Neuronal stem cell (in vitro differentiated cells): ENCODE results near the gene ENOSF1.
"Not testable (repeated sequence)": the region's sequence is repeated elsewhere in the genome, so short reads cannot be mapped to it uniquely, and the experiment has no call there.

Source experiments
- DNase-seq: peaks from one replicate; pipeline ENCODE4 v3.0.0-alpha.2; 2013; ENCODE audit warnings: low spot score
- H2AFZ ChIP-seq: one replicate; pipeline ENCODE4 v1.6.1; 2013; ENCODE audit warnings: mild to moderate bottlenecking, low read length, inconsistent platforms
- H2AK5ac ChIP-seq: 2 replicates; pipeline ENCODE4 v1.6.1; 2013; ENCODE audit warnings: low read depth, mild to moderate bottlenecking, inconsistent platforms, low read length, moderate library complexity, mixed read lengths
- H2BK120ac ChIP-seq: 2 replicates; pipeline ENCODE4 v1.6.1; 2013; ENCODE audit warnings: low read depth, mild to moderate bottlenecking, inconsistent platforms, low read length, moderate library complexity, mixed read lengths
- H2BK12ac ChIP-seq: one replicate; pipeline ENCODE4 v1.6.1; 2013; ENCODE audit warnings: low read length, inconsistent platforms
- H2BK15ac ChIP-seq: 2 replicates; pipeline ENCODE4 v1.6.1; 2013; ENCODE audit warnings: mild to moderate bottlenecking, low read length, inconsistent platforms, mixed read lengths
- H2BK5ac ChIP-seq: one replicate; pipeline ENCODE4 v1.6.1; 2013; ENCODE audit warnings: inconsistent platforms, mild to moderate bottlenecking, low read length, moderate library complexity
- H3K14ac ChIP-seq: one replicate; pipeline ENCODE4 v1.6.1; 2013; ENCODE audit warnings: low read length, inconsistent platforms
- H3K18ac ChIP-seq: 2 replicates; pipeline ENCODE4 v1.6.1; 2013; ENCODE audit warnings: low read length, inconsistent platforms
- H3K23ac ChIP-seq: 2 replicates; pipeline ENCODE4 v1.6.1; 2013; ENCODE audit warnings: low read depth, mild to moderate bottlenecking, mixed read lengths, low read length, inconsistent platforms; ENCODE audit not compliant: poor library complexity
- H3K27ac ChIP-seq: replicated peaks from 3 replicates; pipeline ENCODE4 v1.5.1; 2013; ENCODE audit warnings: low read length, inconsistent platforms
- H3K27me3 ChIP-seq, 3 experiments: 2 replicates each; pipeline ENCODE4 v1.6.1; 2013; ENCODE audit warnings: low read length in 3 of 3, mild to moderate bottlenecking in 2 of 3, inconsistent platforms in 1 of 3, low read depth in 1 of 3, mixed read lengths in 1 of 3, moderate library complexity in 1 of 3; ENCODE audit not compliant: control insufficient read depth in 3 of 3, insufficient read depth in 3 of 3
- H3K36me3 ChIP-seq, 2 donors: replicated peaks in 1 of 2; 2 replicates each; pipeline ENCODE4 v1.6.1; 2013; ENCODE audit warnings: low read length in 2 of 2; ENCODE audit not compliant: control insufficient read depth in 2 of 2, insufficient read depth in 2 of 2
- H3K4ac ChIP-seq: 2 replicates; pipeline ENCODE4 v1.6.1; 2013; ENCODE audit warnings: inconsistent platforms, mild to moderate bottlenecking, low read length, moderate library complexity
- H3K4me1 ChIP-seq, 2 donors: 1 replicate in 1 of 2; 2 replicates in 1 of 2; pipeline ENCODE4 v1.6.1; 2013; ENCODE audit warnings: low read length in 2 of 2, low read depth in 1 of 2; ENCODE audit not compliant: control insufficient read depth in 2 of 2, insufficient read depth in 1 of 2
- H3K4me2 ChIP-seq: one replicate; pipeline ENCODE4 v1.6.1; 2013; ENCODE audit warnings: mild to moderate bottlenecking, low read length, inconsistent platforms; ENCODE audit not compliant: insufficient read depth, poor library complexity, severe bottlenecking
- H3K4me3 ChIP-seq, 2 donors: 2 replicates each; pipeline ENCODE4 v1.5.1; 2013; ENCODE audit warnings: low read length in 2 of 2, mild to moderate bottlenecking in 2 of 2, inconsistent platforms in 1 of 2, moderate library complexity in 1 of 2
- H3K79me1 ChIP-seq: one replicate; pipeline ENCODE4 v1.6.1; 2013; ENCODE audit warnings: low read depth, mild to moderate bottlenecking, inconsistent platforms, low read length, moderate library complexity
- H3K9ac ChIP-seq: one replicate; pipeline ENCODE4 v1.6.1; 2013; ENCODE audit warnings: mild to moderate bottlenecking, low read depth, low read length, inconsistent platforms; ENCODE audit not compliant: poor library complexity
- H3K9me3 ChIP-seq, 2 donors: replicated peaks in 1 of 2; 2 replicates each; pipeline versions ENCODE3 to v1.6.1; 2013; ENCODE audit warnings: low read length in 2 of 2, mild to moderate bottlenecking in 2 of 2, inconsistent platforms in 1 of 2, low read depth in 1 of 2, mixed read lengths in 1 of 2, moderate library complexity in 1 of 2; ENCODE audit not compliant: control insufficient read depth in 2 of 2, insufficient read depth in 1 of 2
- H4K8ac ChIP-seq: one replicate; pipeline ENCODE4 v1.6.1; 2013; ENCODE audit warnings: low read depth, mild to moderate bottlenecking, inconsistent platforms, low read length, moderate library complexity
- H4K91ac ChIP-seq: one replicate; pipeline ENCODE4 v1.6.1; 2013; ENCODE audit warnings: low read length, low read depth, mild to moderate bottlenecking, inconsistent platforms; ENCODE audit not compliant: poor library complexity
- WGBS, 2 donors: extraction: QIAGEN DNeasy Blood & Tissue Kit; methylation state at CpG; one replicate each; pipeline ENCODE4 v1.1.7; 2013; ENCODE audit warnings: missing lambda C conversion rate in 2 of 2, mixed read lengths in 1 of 2; ENCODE audit not compliant: insufficient read length in 2 of 2, insufficient replicate concordance in 1 of 2; ENCODE audit errors: extremely low coverage in 2 of 2; 5-methylcytosine and 5-hydroxymethylcytosine counted together

ENOSF1 gene

DNA sequence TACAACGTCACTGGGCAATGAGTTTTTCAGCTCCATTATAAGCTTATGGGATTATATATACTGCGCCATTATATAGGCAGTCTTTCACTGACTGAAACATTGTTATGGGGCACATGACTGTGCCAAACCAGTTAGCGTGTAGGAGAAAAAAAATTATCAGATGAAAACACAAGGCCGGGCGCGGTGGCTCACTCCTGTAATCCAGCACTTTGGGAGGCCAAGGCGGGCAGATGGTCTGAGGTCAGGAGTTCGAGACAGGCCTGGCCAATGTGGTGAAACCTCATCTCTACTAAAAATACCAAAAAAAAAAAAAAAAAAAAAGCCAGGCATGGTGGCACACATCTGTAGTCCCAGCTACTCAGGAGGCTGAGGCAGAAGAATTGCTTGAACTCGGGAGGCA is 30.0 kb downstream of the ENOSF1 start:
- H3K9ac ChIP-seq, H2BK12ac ChIP-seq, H3K18ac ChIP-seq, H2AFZ ChIP-seq, H2BK120ac ChIP-seq, H3K23ac ChIP-seq, DNase-seq, H3K4me3 ChIP-seq, H3K36me3 ChIP-seq, H3K79me1 ChIP-seq, H3K14ac ChIP-seq, H3K4me2 ChIP-seq, H2BK15ac ChIP-seq, H2AK5ac ChIP-seq, H3K27me3 ChIP-seq, H3K27ac ChIP-seq, H4K91ac ChIP-seq, H2BK5ac ChIP-seq, H3K9me3 ChIP-seq, H4K8ac ChIP-seq, H3K4ac ChIP-seq: not testable (repeated sequence)
- WGBS, 2 donors = no CpG with 5 or more reads among the region's 9 CpGs
- peaks cover 9 to 15% of the 10 kb centered on the region in 2 donors for H3K4me1 ChIP-seq

DNA sequence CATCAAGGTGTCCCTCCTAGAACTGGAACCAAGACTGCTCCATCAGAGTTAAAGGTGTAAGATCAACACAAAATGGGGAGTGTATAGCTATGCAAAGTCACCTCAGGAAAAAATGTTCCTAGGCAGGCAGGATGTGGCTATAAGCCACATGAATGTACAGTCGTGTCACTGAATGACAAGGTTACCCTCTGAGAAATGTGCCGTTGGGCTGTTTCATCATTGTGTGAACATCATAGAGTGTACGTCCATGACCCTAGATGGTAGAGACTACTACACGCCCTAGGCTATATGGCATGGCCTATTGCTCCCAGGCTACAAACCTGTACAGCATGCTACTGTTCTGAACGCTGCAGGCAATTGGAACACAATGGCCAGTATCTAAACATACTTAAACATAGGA is 30.4 kb downstream of the ENOSF1 start:
- Histone ChIP-seq H3K27ac (no peak overlapping the region), H3K4me3 (no peak overlapping the region), H3K23ac (no peak overlapping the region), H2BK12ac (no peak overlapping the region), H3K9me3 (no peaks in the 10 kb centered on the region), H2AFZ (no peak overlapping the region), H2BK15ac (no peak overlapping the region), H2BK120ac (no peak overlapping the region), H3K9ac (no peak overlapping the region), H3K14ac (no peak overlapping the region), H3K18ac (no peak overlapping the region), H3K27me3 (no peaks in the 10 kb centered on the region), H3K4me1 (peaks cover 9 to 10% of the 10 kb centered on the region in 2 donors), H3K4ac (no peak overlapping the region), H2BK5ac (no peak overlapping the region), H4K8ac (no peak overlapping the region), H4K91ac (no peak overlapping the region), H3K36me3 (peaks cover 4 to 7% of the 10 kb centered on the region in 2 donors), H3K4me2 (no peak overlapping the region), H3K79me1 (no peaks in the 10 kb centered on the region), H2AK5ac (no peak overlapping the region)
- WGBS, 2 donors = no CpG with 5 or more reads among the region's 5 CpGs
- no peak for DNase-seq

DNA sequence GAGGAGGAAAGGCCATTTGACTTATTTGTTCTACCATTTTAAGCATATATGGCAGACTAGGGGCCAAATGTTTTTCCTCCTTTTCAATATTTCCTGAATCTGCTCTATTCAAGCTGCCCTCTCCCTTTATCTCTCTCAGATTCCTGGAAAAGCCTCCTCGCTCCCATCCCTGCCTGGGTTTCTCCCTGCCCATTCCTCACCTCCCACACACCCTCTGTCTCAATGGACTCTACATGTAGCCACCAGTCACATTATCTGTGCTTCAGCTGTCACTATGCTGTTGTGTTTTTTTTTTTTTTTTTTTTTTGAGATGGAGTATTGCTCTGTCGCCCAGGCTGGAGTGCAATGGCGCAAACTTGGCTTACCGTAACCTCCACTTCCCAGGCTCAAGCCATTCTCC is 32.0 kb downstream of the ENOSF1 start:
- Histone ChIP-seq H3K9ac (no peak overlapping the region), H3K27me3 (no peaks in the 10 kb centered on the region), H2BK5ac (no peak overlapping the region), H3K79me1 (no peaks in the 10 kb centered on the region), H3K23ac (no peak overlapping the region), H2AFZ (no peak overlapping the region), H4K91ac (no peak overlapping the region), H2BK120ac (no peak overlapping the region), H2AK5ac (no peak overlapping the region), H3K36me3 (peaks cover 8 to 23% of the 10 kb centered on the region in 2 donors), H3K27ac (no peak overlapping the region), H3K14ac (no peak overlapping the region), H3K18ac (no peak overlapping the region), H4K8ac (no peak overlapping the region), H3K4me3 (no peak overlapping the region), H3K9me3 (no peaks in the 10 kb centered on the region), H3K4me2 (no peak overlapping the region), H3K4me1 (peaks cover 0 to 2% of the 10 kb centered on the region in 2 donors), H2BK12ac (no peak overlapping the region), H3K4ac (no peak overlapping the region), H2BK15ac (no peak overlapping the region)
- no CpG with 5 or more reads among the region's 4 CpGs for WGBS, 2 donors
- DNase-seq = no peak

DNA sequence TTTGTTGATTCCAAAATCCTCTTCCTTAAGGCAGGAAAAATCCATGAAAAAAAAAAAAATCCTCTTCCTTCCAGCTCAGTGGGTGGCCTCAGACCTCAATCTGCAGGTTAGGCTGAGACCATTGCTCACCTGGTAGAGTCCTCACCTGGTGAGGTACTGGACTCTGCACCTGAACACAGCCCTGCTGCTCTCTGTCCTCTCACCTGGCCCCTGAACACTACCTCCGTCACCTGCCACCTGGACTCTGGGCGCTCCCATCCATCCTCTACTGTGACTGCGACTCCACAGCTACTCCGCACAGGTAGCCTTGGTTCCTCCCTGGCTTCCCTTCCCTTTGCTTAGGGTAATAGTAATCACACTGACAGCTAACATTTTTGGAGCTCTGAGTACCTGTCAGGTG is 32.9 kb downstream of the ENOSF1 start:
- Histone ChIP-seq H3K27ac (no peak overlapping the region), H2AK5ac (no peak overlapping the region), H3K23ac (peak overlapping the region; percentile 32), H3K4ac (no peak overlapping the region), H3K36me3 (peaks cover 8 to 31% of the 10 kb centered on the region in 2 donors), H3K18ac (no peak overlapping the region), H2AFZ (no peak overlapping the region), H4K91ac (no peak overlapping the region), H4K8ac (no peak overlapping the region), H2BK5ac (no peak overlapping the region), H3K27me3 (no peaks in the 10 kb centered on the region), H3K4me3 (no peak overlapping the region), H3K4me2 (no peak overlapping the region), H3K4me1 (peaks cover 0 to 2% of the 10 kb centered on the region in 2 donors), H3K9ac (no peak overlapping the region), H2BK15ac (no peak overlapping the region), H3K14ac (no peak overlapping the region), H2BK12ac (no peak overlapping the region), H3K79me1 (no peaks in the 10 kb centered on the region), H3K9me3 (no peaks in the 10 kb centered on the region), H2BK120ac (no peak overlapping the region)
- no CpG with 5 or more reads among the region's 4 CpGs for WGBS, 2 donors
- no peak for DNase-seq
